DOHH2 (cell line): ENCODE measurements around the gene CLDN22.

Experiments
- H3F3A ChIP-seq: fragments of 200-600 bp; sonication (generic), shearing (Covaris generic); 2 replicates; pipeline ENCODE4 v1.6.0; 2016; ENCODE audit warnings: antibody characterized with exemption, mild to moderate bottlenecking; ENCODE audit not compliant: control insufficient read depth, insufficient read depth
- H3K27ac ChIP-seq: fragments of 200-600 bp; sonication (generic); 2 replicates; pipeline ENCODE4 v1.5.1; 2014; ENCODE audit warnings: low read depth, mild to moderate bottlenecking, low read length, moderate library complexity
- H3K27me3 ChIP-seq: fragments of 200-600 bp; sonication (generic); 2 replicates; pipeline ENCODE4 v1.6.1; 2014; ENCODE audit warnings: mild to moderate bottlenecking, low read length, mixed read lengths; ENCODE audit not compliant: control insufficient read depth
- H3K36me3 ChIP-seq: fragments of 200-600 bp; sonication (generic); 2 replicates; pipeline ENCODE4 v1.6.1; 2014; ENCODE audit warnings: mild to moderate bottlenecking, low read length, moderate library complexity, mixed read lengths; ENCODE audit not compliant: control insufficient read depth
- H3K4me1 ChIP-seq: fragments of 200-600 bp; sonication (generic); 2 replicates; pipeline ENCODE4 v1.6.1; 2014; ENCODE audit warnings: mild to moderate bottlenecking, low read length, mixed read lengths; ENCODE audit not compliant: control insufficient read depth
- H3K4me2 ChIP-seq: fragments of 200-600 bp; sonication (generic); 2 replicates; pipeline ENCODE4 v1.6.0; 2014; ENCODE audit warnings: mild to moderate bottlenecking, low read length, moderate library complexity
- H3K4me3 ChIP-seq: fragments of 200-600 bp; sonication (generic); 2 replicates; pipeline ENCODE4 v1.5.1; 2014; ENCODE audit warnings: mild to moderate bottlenecking, low read length, mixed read lengths
- H3K79me2 ChIP-seq: fragments of 200-600 bp; sonication (generic); 2 replicates; pipeline ENCODE4 v1.6.1; 2014; ENCODE audit warnings: mild to moderate bottlenecking, low read length, mixed read lengths; ENCODE audit not compliant: control insufficient read depth
- H3K9me2 ChIP-seq: fragments of 200-600 bp; sonication (generic); replicated peaks from 2 replicates; pipeline ENCODE4 v1.6.1; 2014; ENCODE audit warnings: mild to moderate bottlenecking, low read length, mixed read lengths; ENCODE audit not compliant: control insufficient read depth
- H3K9me3 ChIP-seq: fragments of 200-600 bp; sonication (generic); 2 replicates; pipeline ENCODE4 v1.6.1; 2014; ENCODE audit warnings: antibody characterized with exemption, low read length, mixed read lengths; ENCODE audit not compliant: control insufficient read depth, insufficient read depth
- H4K20me1 ChIP-seq: fragments of 200-600 bp; sonication (generic); 2 replicates; pipeline ENCODE4 v1.6.0; 2014; ENCODE audit warnings: low read depth, mild to moderate bottlenecking, antibody characterized with exemption, low read length, moderate library complexity; ENCODE audit not compliant: control insufficient read depth, insufficient read depth
- CTCF ChIP-seq: fragments of 200-600 bp; sonication (generic); IDR thresholded peaks from one replicate; pipeline ENCODE4 v1.5.1; 2014; ENCODE audit warnings: antibody characterized with exemption, mild to moderate bottlenecking, low read depth, low read length; ENCODE audit not compliant: poor library complexity, severe bottlenecking
- EZH2phosphoT487 ChIP-seq: fragments of 200-600 bp; sonication (generic); IDR thresholded peaks from 2 replicates; pipeline ENCODE4 v1.6.1; 2017; ENCODE audit warnings: borderline replicate concordance, mild to moderate bottlenecking, antibody characterized with exemption, low read length, moderate library complexity, mixed read lengths

Gene CLDN22

GRCh38 chr4:183360161-183360919 is 40.3 kb upstream of the CLDN22 start:
- TF ChIP-seq EZH2phosphoT487 (no peak), CTCF (no peak)
- Histone ChIP-seq H3K27me3 (no peaks in the 10 kb centered on the region), H3K9me2 (no peaks in the 10 kb centered on the region), H3K4me3 (no peak overlapping the region), H3K4me1 (no peaks in the 10 kb centered on the region), H3K27ac (no peak overlapping the region), H3K79me2 (no peaks in the 10 kb centered on the region), H3K4me2 (no peak overlapping the region), H4K20me1 (no peaks in the 10 kb centered on the region), H3K9me3 (no peaks in the 10 kb centered on the region), H3K36me3 (no peaks in the 10 kb centered on the region), H3F3A (no peaks in the 10 kb centered on the region)

- no peak overlapping the region for H3K4me2 ChIP-seq
- no peaks in the 10 kb centered on the region for H3K9me3 ChIP-seq
- no peaks in the 10 kb centered on the region for H3K36me3 ChIP-seq
- H3F3A ChIP-seq: no peaks in the 10 kb centered on the region
- H3K27me3 ChIP-seq: no peaks in the 10 kb centered on the region
- no peaks in the 10 kb centered on the region for H3K4me1 ChIP-seq
- TF ChIP-seq CTCF (no peak), EZH2phosphoT487 (no peak)
- H3K4me3 ChIP-seq: no peak overlapping the region
- H3K79me2 ChIP-seq: no peaks in the 10 kb centered on the region
- no peak overlapping the region for H3K27ac ChIP-seq
- no peaks in the 10 kb centered on the region for H3K9me2 ChIP-seq
- H4K20me1 ChIP-seq: no peaks in the 10 kb centered on the region
These were observed 38.2 kb upstream of the CLDN22 start for GRCh38 chr4:183358215-183358755.

GRCh38 chr4:183356931-183357675 is 37.0 kb upstream of the CLDN22 start:
- Histone ChIP-seq H3K9me3 (no peaks in the 10 kb centered on the region), H3K4me2 (no peak overlapping the region), H3K27ac (no peak overlapping the region), H3K9me2 (no peaks in the 10 kb centered on the region), H3K36me3 (no peaks in the 10 kb centered on the region), H3K4me3 (no peak overlapping the region), H4K20me1 (no peaks in the 10 kb centered on the region), H3K79me2 (no peaks in the 10 kb centered on the region), H3F3A (no peaks in the 10 kb centered on the region), H3K27me3 (no peaks in the 10 kb centered on the region), H3K4me1 (no peaks in the 10 kb centered on the region)
- TF ChIP-seq EZH2phosphoT487 (no peak), CTCF (no peak)
